GM18519 (cell line): ENCODE results near the gene RELA.

Experiments
- ATAC-seq: cut with Tn5 transposase; IDR thresholded peaks from one replicate; pipeline ENCODE4 v1.9.1; 2021; ENCODE audit warnings: mild to moderate bottlenecking, moderate library complexity; ENCODE audit not compliant: unreplicated experiment, low FRiP score

RELA gene

GRCh38 chr11:65616575-65617001 is 46.1 kb downstream of the RELA start:
- ATAC-seq: no peak

GRCh38 chr11:65615950-65616574 is 46.7 kb downstream of the RELA start:
- ATAC-seq: no peak

GRCh38 chr11:65615229-65615949 is 47.3 kb downstream of the RELA start, which contains the start of gene PCNX3:
Gene PCNX3, plus strand, starts transcription at chr11:65615776. Its CDS starts 536 bp downstream, at chr11:65616312.
- peak; percentile 66 for ATAC-seq

GRCh38 chr11:65613091-65613928 is 49.4 kb downstream of the RELA start:
- no peak for ATAC-seq

DNA sequence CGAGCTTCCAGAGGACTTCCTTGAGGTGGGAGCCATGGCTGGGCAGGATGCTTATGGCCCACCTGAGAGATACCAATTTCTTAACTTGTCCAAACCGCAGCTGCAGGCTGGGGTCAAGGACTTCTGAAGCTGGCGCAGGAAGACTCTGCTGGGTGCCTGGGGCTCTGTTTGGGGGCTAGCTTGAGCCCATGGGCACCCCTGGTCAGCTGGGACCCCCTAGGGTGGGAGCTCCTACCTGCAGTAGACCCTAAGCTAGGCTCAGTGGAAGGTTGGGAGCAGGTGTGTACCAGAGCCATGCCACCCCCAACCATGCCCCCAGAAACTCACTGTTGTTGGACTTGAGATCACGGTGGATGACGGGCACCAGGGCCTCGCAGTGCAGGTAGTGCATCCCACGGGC is 50.0 kb downstream of the RELA start:
- ATAC-seq: no peak

GRCh38 chr11:65611758-65612603 is 50.7 kb downstream of the RELA start:
- no peak for ATAC-seq

DNA sequence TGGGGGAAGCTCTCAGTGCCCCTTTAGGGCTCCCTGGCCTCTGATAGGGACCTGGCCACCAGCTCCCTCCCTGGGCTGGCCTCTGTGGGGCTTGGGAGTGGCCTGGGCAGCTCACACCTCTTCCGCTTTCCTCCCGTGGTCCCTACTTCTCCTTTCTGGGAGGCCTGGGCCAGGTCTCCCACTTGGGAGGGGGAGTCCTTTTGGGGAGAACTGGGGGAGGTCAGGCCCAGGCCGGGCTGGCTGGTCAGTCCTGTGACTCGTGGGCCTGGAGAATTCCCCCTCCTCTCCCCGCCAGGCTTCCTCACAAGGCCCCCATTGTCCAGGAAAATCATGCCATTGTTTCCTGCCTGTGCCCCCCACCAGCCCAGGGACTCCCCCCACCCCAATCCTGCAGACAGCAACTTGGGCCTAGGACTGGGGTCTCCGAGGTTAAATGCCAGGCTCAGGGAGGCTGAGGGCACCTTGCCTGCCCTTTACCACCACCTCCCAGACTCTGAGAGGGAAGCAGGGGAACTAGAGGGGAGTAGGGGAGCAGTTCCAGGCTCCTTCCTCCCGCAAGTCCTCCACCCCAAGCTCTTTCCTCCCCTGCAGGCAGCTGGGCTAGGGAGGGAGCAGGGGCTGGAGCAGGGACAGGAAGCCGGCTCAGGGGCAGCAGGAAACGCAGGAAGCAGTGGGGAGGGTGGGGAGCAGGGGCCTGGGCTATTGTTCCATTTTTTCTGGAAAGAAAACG is 51.5 kb downstream of the RELA start:
- no peak for ATAC-seq

- ATAC-seq: no peak
These were observed 52.3 kb downstream of the RELA start for GRCh38 chr11:65610404-65610803.

- ATAC-seq: no peak
These were observed 53.1 kb downstream of the RELA start for GRCh38 chr11:65609665-65610064.

DNA sequence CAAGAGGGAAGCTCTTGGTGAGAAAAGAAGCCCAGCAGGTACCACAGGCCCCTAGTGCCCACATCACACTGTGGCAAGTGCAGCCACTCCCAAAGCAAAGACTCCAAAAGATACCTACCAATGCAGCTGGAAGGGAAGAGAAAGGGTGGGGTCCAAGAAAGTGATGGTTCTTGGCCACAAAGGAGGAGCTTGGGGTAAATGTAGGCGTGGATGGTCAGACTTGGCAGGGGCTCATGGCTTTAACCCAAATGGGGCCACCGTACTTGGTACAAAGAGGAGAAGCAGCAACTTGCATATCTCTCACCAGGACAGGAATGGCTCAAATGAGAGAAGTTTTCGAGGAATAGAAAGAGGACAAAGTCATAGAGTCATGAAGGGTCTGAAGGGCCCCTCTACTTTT is 53.5 kb downstream of the RELA start:
- no peak for ATAC-seq

- ATAC-seq: no peak
These were observed 54.9 kb downstream of the RELA start for GRCh38 chr11:65607614-65608426.

DNA sequence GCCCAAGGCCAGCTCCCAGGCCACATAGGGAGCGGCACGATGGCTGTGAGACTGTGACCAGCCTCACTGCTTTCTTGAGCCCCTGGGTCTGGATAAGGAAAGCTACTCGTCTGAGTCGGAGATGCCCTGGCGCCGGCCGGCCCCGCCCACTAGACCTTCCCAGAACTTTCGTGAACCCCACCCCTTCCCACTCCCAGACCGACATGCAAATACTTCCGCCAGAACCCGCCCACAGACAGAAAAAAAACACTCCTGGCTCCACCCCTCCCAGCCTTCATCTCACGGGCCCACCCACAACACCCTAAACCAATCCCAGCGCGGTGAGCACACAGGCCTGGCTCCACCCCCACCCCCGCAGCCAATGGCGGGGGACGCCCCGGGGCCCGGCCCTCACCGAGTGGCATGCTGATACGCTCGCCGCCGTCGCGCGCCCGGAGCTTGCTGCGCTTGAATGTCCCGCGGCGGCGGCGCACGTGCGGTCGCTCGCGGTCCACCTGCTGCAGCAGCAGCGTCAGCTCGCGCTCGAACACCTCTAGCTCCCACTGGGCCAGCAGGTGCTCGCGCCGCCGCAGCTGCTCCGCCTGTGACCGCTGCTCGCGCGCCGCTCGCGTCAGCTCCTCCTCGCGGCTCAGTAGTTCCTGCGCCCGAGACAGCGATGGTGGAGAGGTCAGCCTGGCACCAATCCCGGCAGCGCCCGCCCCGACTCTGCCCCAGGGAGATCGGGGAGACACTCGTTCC is 55.7 kb downstream of the RELA start:
- no peak for ATAC-seq

GRCh38 chr11:65604258-65604657 is 58.5 kb downstream of the RELA start:
- ATAC-seq: no peak
